Measurements from ENCODE around the gene GSG1.
"Not testable (repeated sequence)": the region's sequence is repeated elsewhere in the genome, so short reads cannot be mapped to it uniquely, and the experiment has no call there.

Gene GSG1

DNA sequence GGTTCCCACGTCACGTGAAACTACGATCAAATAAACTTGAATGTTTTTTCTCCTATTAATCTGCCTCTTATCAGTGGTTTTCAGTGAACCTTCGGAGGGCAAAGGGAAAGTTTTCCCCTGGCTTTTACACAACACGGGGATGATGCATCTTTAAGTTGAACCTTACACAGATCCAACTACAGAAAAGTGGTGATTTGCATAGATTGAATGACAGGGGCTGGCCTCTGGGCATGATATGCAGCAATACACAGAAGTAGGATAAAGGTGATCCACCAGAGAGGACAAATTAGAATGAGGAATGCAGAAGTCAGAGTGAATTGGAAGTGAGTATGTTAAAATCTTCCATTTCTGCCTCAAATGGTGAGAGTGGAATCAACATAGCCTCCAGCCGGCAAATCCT is 11.6 kb downstream of the GSG1 start:
- no peak for DNase-seq (ENCODE audit: low read depth in 2 of 2)

- DNase-seq (ENCODE audit: low read depth in 2 of 2): no peak
Measured at GRCh38 chr12:13090054-13090453, 13.4 kb downstream of the GSG1 start.

GRCh38 chr12:13088496-13088895 is 15.0 kb downstream of the GSG1 start:
- no peak for DNase-seq (ENCODE audit: low read depth in 2 of 2)

- no peak for DNase-seq (ENCODE audit: low read depth in 2 of 2)
Measured at GRCh38 chr12:13087766-13088165, 15.7 kb downstream of the GSG1 start.

- DNase-seq (ENCODE audit: low read depth in 2 of 2): no peak
Measured at GRCh38 chr12:13085968-13086686, 17.3 kb downstream of the GSG1 start.

DNA sequence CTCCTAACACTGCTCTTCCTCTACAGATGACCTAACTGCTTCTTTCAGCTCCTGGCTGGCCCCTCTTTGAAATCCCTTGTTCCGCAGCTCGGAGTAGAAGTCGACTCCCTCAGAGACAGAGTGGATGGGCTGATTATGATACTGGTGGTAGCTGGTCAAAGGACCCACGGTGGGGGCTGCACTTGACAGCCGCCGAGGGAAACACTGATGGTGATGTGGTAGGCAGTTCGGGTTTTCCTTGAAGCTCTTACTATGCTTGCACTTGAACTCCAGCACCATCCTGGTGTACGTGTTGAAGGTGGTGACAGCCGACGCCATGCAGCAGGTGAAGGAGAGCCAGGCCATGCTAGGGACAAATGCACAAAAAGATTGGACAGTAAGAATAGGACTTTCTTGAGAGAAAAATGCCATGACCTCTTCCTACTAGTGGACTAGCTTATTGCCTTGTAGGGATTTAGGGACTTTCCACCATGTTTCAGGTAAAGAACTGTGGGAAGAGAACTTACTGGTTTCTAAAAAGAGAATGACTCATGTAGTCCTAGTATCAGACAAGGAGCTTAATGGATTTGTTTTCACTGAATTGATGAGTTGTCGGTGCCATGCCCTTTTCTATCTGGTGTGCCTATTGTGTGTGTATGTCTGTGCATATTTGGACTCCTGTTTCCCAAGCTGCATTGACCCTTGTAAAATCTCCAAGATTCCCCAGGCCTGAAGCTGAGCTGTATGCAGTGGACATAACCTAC is 18.4 kb downstream of the GSG1 start:
- no peak for DNase-seq (ENCODE audit: low read depth in 2 of 2)

DNA sequence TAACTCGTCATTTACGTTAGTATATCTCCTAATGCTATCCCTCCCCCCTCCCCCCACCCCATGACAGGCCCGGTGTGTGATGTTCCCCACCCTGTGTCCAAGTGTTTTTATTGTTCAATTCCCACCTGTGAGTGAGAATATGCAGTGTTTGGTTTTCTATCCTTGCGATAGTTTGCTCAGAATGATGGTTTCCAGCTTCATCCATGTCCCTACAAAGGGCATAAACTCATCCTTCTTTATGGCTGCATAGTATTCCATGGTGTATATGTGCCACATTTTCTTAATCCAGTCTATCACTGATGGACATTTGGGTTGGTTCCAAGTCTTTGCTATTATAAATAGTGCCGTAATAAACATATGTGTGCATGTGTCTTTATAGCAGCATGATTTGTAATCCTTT is 19.8 kb downstream of the GSG1 start:
- not testable (repeated sequence) for DNase-seq (ENCODE audit: low read depth in 2 of 2)

- no peak for DNase-seq (ENCODE audit: low read depth in 2 of 2)
Measured at GRCh38 chr12:13082861-13083260, 20.6 kb downstream of the GSG1 start.

GRCh38 chr12:13080266-13080665 is 23.2 kb downstream of the GSG1 start:
- no peak for DNase-seq (ENCODE audit: low read depth in 2 of 2)

DNA sequence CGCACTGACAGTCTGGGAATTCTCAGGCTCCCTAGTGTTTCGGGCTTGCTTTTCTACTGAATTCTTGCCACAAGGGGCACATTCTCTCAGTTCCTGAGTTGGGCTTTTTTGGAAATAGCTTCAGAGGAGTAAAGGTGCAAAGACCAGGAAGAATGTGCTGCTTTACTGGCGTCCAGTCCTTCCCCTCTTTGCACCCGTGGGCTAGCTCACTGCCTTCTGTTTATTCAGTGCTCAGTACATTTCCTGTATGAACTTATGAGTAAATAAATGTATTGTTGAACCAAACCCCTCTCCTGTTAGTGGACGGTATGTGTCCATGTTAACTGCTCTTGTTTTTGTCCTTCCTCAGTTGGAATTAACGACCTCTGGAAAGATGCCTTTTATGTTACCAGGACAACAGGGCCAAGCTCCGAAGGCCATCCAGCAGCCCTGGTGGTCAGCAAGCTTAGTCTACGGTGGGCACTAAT is 24.0 kb downstream of the GSG1 start:
- DNase-seq (ENCODE audit: low read depth in 2 of 2): no peak

GRCh38 chr12:13075786-13076570 is 27.5 kb downstream of the GSG1 start:
- DNase-seq (ENCODE audit: low read depth in 2 of 2): no peak

DNA sequence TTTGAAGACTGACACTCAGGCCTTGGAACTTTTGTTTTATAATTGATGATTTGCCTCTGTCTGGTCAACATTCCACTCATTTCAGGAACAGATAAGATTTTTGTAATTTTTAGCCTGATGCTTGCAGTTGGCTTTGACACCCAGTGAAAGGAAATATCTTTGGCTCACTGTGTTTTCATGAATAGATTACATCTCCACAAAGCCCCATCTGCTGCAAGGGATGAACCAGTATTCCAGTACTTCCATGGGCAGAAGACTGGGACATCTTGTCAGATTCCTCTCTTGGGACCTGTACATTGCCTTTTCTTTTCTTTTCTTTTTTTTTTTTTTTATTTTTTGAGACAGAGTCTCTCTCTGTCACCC is 28.4 kb downstream of the GSG1 start:
- DNase-seq (ENCODE audit: low read depth in 2 of 2): no peak

- DNase-seq (ENCODE audit: low read depth in 2 of 2): no peak
Measured at GRCh38 chr12:13074396-13075117, 28.9 kb downstream of the GSG1 start.

DNA sequence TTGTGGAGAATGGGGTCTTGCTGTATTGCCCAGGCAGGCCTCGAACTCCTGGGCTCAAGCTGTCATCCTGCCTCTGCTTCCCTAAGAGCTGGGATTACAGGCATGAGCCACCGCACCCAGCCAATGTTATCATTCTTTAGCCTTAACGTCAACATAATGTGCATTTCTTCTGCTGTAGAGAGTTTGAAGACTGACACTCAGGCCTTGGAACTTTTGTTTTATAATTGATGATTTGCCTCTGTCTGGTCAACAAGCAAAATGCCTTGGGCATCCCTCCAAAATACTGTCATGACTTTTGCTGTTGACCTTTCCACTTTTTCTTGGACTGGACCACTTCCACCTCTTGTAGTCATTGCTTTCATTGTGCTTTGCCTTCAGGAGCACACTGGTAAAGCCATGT is 30.3 kb downstream of the GSG1 start:
- no peak for DNase-seq (ENCODE audit: low read depth in 2 of 2)

GRCh38 chr12:13071305-13072280 is 31.9 kb downstream of the GSG1 start:
- no peak for DNase-seq (ENCODE audit: low read depth in 2 of 2)

DNA sequence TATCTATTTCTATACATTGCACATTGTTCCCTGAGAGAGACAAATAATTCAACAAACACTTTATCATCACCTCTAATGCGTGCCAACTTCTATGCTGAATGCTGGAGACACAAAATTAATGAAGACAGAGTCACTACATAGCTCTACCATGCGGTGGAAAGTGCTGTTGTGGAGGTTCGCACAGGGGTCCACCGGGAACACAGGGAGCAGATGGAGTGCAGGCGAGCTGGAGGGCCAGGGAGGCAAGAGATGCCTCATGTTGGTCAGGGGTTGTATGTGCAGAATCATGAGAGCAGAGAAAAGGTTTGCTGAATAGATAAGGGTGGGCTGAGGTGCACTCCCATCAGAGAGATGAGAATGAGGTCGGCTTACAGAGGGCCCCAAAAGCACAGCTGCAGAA is 34.1 kb downstream of the GSG1 start:
- no peak for DNase-seq (ENCODE audit: low read depth in 2 of 2)

DNA sequence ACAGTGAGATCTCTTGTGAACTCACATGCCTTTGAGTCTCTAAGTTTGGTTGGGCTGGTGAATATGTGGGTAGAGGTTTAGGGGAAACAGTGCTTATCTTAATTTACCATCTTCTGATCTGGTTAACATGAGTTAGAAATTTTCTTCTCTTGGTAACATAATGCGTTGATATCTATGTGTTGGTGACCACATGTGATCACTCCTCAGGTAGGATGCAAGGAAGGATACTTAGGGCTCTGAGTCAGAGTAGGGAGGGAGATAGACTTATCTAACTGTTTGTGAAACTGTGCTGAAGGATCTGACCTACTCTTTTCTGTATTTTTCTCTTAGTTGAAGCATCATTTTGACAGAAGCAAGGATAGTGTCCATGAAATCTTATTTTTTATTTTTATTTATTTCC is 36.1 kb downstream of the GSG1 start:
- DNase-seq (ENCODE audit: low read depth in 2 of 2): no peak

DNA sequence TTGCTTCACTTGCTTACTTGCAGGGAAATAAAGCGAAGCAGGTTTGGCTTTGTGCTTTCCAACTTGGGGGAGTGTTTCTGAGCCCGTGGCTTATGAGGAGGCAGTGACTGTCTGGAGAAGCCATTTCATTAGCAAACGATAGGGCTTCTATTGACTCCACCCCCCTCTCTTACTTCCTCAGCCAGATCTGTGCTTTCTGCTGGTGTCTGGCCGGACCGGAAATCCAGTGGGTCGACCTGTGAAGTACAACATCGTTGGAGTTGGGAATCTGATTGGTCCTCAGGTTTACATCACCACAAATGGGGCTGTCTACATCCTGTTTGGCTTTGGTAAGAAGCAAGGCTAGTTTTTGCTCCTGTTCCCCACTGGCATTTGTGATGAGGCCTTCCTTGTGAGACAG is 37.0 kb downstream of the GSG1 start:
- DNase-seq (ENCODE audit: low read depth in 2 of 2): no peak

GRCh38 chr12:13066014-13066413 is 37.5 kb downstream of the GSG1 start:
- no peak for DNase-seq (ENCODE audit: low read depth in 2 of 2)

DNA sequence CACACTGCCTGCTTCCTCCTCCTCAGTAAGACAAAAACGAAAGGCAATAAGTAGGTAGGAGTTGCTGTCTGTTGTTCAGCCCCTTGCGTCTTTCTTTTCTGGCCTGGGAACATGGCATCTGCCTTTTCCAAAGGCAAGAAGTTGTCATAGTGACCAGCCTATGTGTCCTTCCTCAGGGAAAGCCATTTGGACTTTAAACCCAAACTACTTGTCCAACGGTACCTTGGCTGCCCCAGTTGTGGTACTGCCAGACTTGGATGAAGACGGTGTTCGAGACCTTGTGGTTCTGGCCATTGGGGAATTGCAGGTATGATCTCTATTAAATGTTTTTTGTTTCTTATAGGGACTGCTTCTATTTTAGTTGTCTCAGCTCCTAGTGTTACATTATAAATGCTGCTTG is 40.8 kb downstream of the GSG1 start:
- no peak for DNase-seq (ENCODE audit: low read depth in 2 of 2)

GRCh38 chr12:13061377-13061776 is 42.1 kb downstream of the GSG1 start:
- no peak for DNase-seq (ENCODE audit: low read depth in 2 of 2)

Measured in activated CD4-positive, alpha-beta T cell treated with anti-CD3 and anti-CD28 coated beads for 24 hours (primary cell).